HepG2 (cell line): ENCODE data around the gene SMARCC1. TPM values are rescaled to one million over a fixed set of nuclear protein-coding genes. Genes with fewer than 3 reads are reported as not detected.

Experiments
- ATAC-seq: fragments of 200-7000 bp; cut with Tn5 transposase; 3 replicates; pipeline ENCODE4 v1.9.1; 2020; ENCODE audit warnings: mild to moderate bottlenecking, moderate library complexity
- BruUV-seq: library from RNA; stranded (reverse); fragments of 400-500 nt; replicated peaks from 2 replicates; lab custom pipeline; 2021; lab: Mats Ljungman, UMichigan
- CTCF ChIA-PET: fragments of 300-600 bp; formaldehyde crosslinking; extraction: SDS; loops from one replicate; lab custom pipeline; 2021; ENCODE audit warnings: low total read pairs, inconsistent platforms, low intra/inter-chr PET ratio; lab: Yijun Ruan, JAX
- POLR2A ChIA-PET: fragments of 350-600 bp; sonication (Branson Sonifier 250); formaldehyde crosslinking; loops from one replicate; lab custom pipeline; 2020; ENCODE audit warnings: antibody characterized with exemption, inconsistent platforms; lab: Yijun Ruan, JAX
- DNase-seq: peaks from one replicate; pipeline ENCODE4 v3.0.0-alpha.2; 2015; ENCODE audit warnings: low spot score
- FAIRE-seq: peaks from 3 replicates; lab custom pipeline; 2011; peaks lifted over from hg19 to GRCh38; lab: Jason Lieb, UNC
- H2AFZ ChIP-seq: one replicate; pipeline ENCODE4 v1.6.1; 2011; ENCODE audit warnings: low read length, inconsistent platforms
- H3K27ac ChIP-seq: fragments of 300-600 bp; 3 replicates; pipeline ENCODE4 v1.8.0; 2011; ENCODE audit warnings: mixed run types, mild to moderate bottlenecking, mixed read lengths, low read length, inconsistent platforms; ENCODE audit not compliant: insufficient read depth; ENCODE audit errors: extremely low read length
- H3K27me3 ChIP-seq, 2 experiments: fragments of 200-600 bp in 1 of 2; 2 replicates in 1 of 2; 3 replicates in 1 of 2; pipeline versions ENCODE4 v1.6.0 to v1.8.0; 2011; ENCODE audit warnings: low read length in 2 of 2, mild to moderate bottlenecking in 2 of 2, moderate library complexity in 2 of 2, inconsistent platforms in 1 of 2; ENCODE audit not compliant: insufficient read depth in 2 of 2, control insufficient read depth in 1 of 2
- H3K36me3 ChIP-seq, 2 experiments: fragments of 200-600 bp in 1 of 2; replicated peaks in 1 of 2; 2 replicates in 1 of 2; 3 replicates in 1 of 2; pipeline versions ENCODE4 v1.5.1 to v1.8.0; 2011; ENCODE audit warnings: low read length in 2 of 2, inconsistent platforms in 1 of 2; ENCODE audit not compliant: insufficient read depth in 2 of 2, control insufficient read depth in 1 of 2
- H3K4me1 ChIP-seq: 2 replicates; pipeline ENCODE4 v1.5.1; 2012; ENCODE audit warnings: low read length, inconsistent platforms; ENCODE audit not compliant: insufficient read depth
- H3K4me2 ChIP-seq: 2 replicates; pipeline ENCODE4 v1.6.0; 2011; ENCODE audit warnings: low read depth, low read length, inconsistent platforms
- H3K4me3 ChIP-seq, 3 experiments: fragments of 200-600 bp in 1 of 3; sonication (generic), shearing (Covaris generic) in 1 of 3; replicated peaks in 1 of 3; 2 replicates each; pipeline ENCODE4 v1.5.1; 2011 to 2016; ENCODE audit warnings: low read length in 3 of 3, inconsistent platforms in 2 of 3, low read depth in 2 of 3, mild to moderate bottlenecking in 2 of 3, control low read depth in 1 of 3, mixed read lengths in 1 of 3; ENCODE audit not compliant: insufficient read depth in 1 of 3
- H3K79me2 ChIP-seq: one replicate; pipeline ENCODE4 v1.6.1; 2011; ENCODE audit warnings: low read length, inconsistent platforms; ENCODE audit not compliant: insufficient read depth
- H3K9ac ChIP-seq: 2 replicates; pipeline ENCODE4 v1.6.0; 2011; ENCODE audit warnings: mild to moderate bottlenecking, low read depth, low read length, inconsistent platforms; ENCODE audit not compliant: insufficient read depth
- H3K9me3 ChIP-seq: 2 replicates; pipeline ENCODE4 v1.5.1; 2012; ENCODE audit warnings: mild to moderate bottlenecking, low read length
- H4K20me1 ChIP-seq: 2 replicates; pipeline ENCODE4 v1.6.0; 2011; ENCODE audit warnings: inconsistent platforms, mild to moderate bottlenecking, low read length, moderate library complexity; ENCODE audit not compliant: insufficient read depth
- ATF3 ChIP-seq: sonication (generic); formaldehyde crosslinking; IDR thresholded peaks from 2 replicates; pipeline ENCODE4 v1.4.0; 2020; ENCODE audit warnings: missing genetic modification reagents
- DZIP1 ChIP-seq: sonication (generic); formaldehyde crosslinking; IDR thresholded peaks from 2 replicates; pipeline ENCODE4 v1.5.0; 2020; ENCODE audit warnings: mild to moderate bottlenecking, missing genetic modification reagents
- HNF4A ChIP-seq: sonication (generic); formaldehyde crosslinking; IDR thresholded peaks from 2 replicates; pipeline ENCODE4 v1.4.0; 2020; ENCODE audit warnings: missing genetic modification reagents
- MIXL1 ChIP-seq: IDR thresholded peaks from 2 replicates; pipeline ENCODE4 v1.6.1; 2016
- RBM22 ChIP-seq: fragments of 200-400 bp; formaldehyde crosslinking; optimal IDR thresholded peaks from 2 replicates; pipeline ENCODE3; 2017; ENCODE audit warnings: mild to moderate bottlenecking, low read length, moderate library complexity
- RNF219 ChIP-seq: sonication (generic); formaldehyde crosslinking; IDR thresholded peaks from 2 replicates; pipeline ENCODE4 v1.5.0; 2020; ENCODE audit warnings: mild to moderate bottlenecking, missing genetic modification reagents
- RXRA ChIP-seq: sonication (generic); formaldehyde crosslinking; IDR thresholded peaks from 2 replicates; pipeline ENCODE4 v1.5.1; 2020; ENCODE audit warnings: missing genetic modification reagents
- ZFP1 ChIP-seq: IDR thresholded peaks from 2 replicates; pipeline ENCODE4 v1.6.1; 2016
- ZNF460 ChIP-seq: sonication (generic); formaldehyde crosslinking; IDR thresholded peaks from 2 replicates; pipeline ENCODE4 v1.5.1; 2020; ENCODE audit warnings: missing genetic modification reagents, mild to moderate bottlenecking, borderline replicate concordance
- WGBS: methylation state at CpG from one replicate; pipeline ENCODE4 v1.1.6; 2017; ENCODE audit warnings: low lambda C conversion rate; 5-methylcytosine and 5-hydroxymethylcytosine counted together
- in situ Hi-C: cut with HindIII; loops from 2 replicates; pipeline ENCODE4 v1.10.0; 2017; ENCODE audit warnings: low pct_unique_long_range_greater_than_20kb; ENCODE audit not compliant: extremely low pct_ligation_motif_present
- intact Hi-C: fragments of 100-400 bp; cut with micrococcal nuclease; formaldehyde crosslinking; loops from one replicate; pipeline ENCODE4 v1.10.0; 2022; ENCODE audit not compliant: unreplicated experiment
- polyA plus RNA-seq, 8 experiments: library from polyadenylated mRNA; depleted of rRNA in 3 of 8; stranded (reverse) in 7 of 8; unstranded in 1 of 8; fragments of >200 nt; fragmentation: Illumina TruSeq in 4 of 8; extraction: Trizol in 4 of 8; gene quantifications; 2 replicates each; pipeline versions ENCODE4 v1.2.1 to v1.2.3, GENCODE V29; 2011 to 2016; ENCODE audit warnings: low read depth in 4 of 8, missing spikeins in 1 of 8, mixed read lengths in 1 of 8; ENCODE audit not compliant: insufficient read depth in 1 of 8
- total RNA-seq, 5 experiments: library from RNA; depleted of rRNA; stranded (reverse); fragments of >200 nt; fragmentation: Illumina TruSeq; extraction: Trizol; gene quantifications; 2 replicates each; pipeline ENCODE4 v1.2.3, GENCODE V29; 2016; ENCODE audit warnings: low read depth in 1 of 5

The SMARCC1 gene
- total and polyA plus RNA-seq, 2 of the 13 experiments (the other 11 are each of a cell fraction or from before 2014, with no cell fraction given) = 47.9 to 58.4 TPM

GRCh38 chr3:47794544-47794943, 12.9 kb upstream of the SMARCC1 start (continued):
- TF ChIP-seq ATF3 (CRISPR knock-in tag) (0 out of 2 replicates have a peak, but pooled peaks have one; percentile 21), RBM22 (no peak), DZIP1 (CRISPR knock-in tag) (no peak), HNF4A (peak; percentile 86), MIXL1 (CRISPR knock-in tag) (peak; percentile 57; the same call in 1 of the 2 replicates)
- TF ChIP-seq, all 625 proteins: peak for 51

- Histone ChIP-seq H3K27ac (no peak overlapping the region), H3K4me3 (no peak overlapping the region), H3K4me2 (no peak overlapping the region), H2AFZ (no peak overlapping the region), H3K4me1 (peaks cover 35% of the 10 kb centered on the region), H3K9me3 (no peaks in the 10 kb centered on the region), H3K79me2 (no peaks in the 10 kb centered on the region), H4K20me1 (no peaks in the 10 kb centered on the region), H3K27me3 (no peaks in the 10 kb centered on the region), H3K36me3 (no peaks in the 10 kb centered on the region), H3K9ac (no peak overlapping the region)
- in situ Hi-C loops (loop anchor here (5.0 kb wide), 1 partner anchor 275 kb away; no protein-coding TSS in a partner anchor), intact Hi-C loops (no loop called here)
- CTCF ChIA-PET = no interaction called here
- no TSS peak for BruUV-seq
- POLR2A ChIA-PET = no interaction called here
- TF ChIP-seq RXRA (no peak), ZNF460 (CRISPR knock-in tag) (no peak), RNF219 (no peak), ZFP1 (CRISPR knock-in tag) (peak; percentile 94; the same call in 1 of the 2 replicates)
- ATAC-seq (no peak), FAIRE-seq (no peak), DNase-seq (no peak)
- WGBS = 80% methylated on average over 2 of the region's 2 CpGs
Measured at GRCh38 chr3:47792699-47793098, 11.0 kb upstream of the SMARCC1 start.
